ENCODE measurements around the gene TMEM52. TPM values are rescaled to one million over a fixed set of nuclear protein-coding genes. Genes with fewer than 3 reads are reported as not detected.

The TMEM52 gene
- total and polyA plus RNA-seq, 2 of the 13 experiments (the other 11 are each of a cell fraction or from before 2014, with no cell fraction given), result 13.2 to 18.7 TPM

DNA sequence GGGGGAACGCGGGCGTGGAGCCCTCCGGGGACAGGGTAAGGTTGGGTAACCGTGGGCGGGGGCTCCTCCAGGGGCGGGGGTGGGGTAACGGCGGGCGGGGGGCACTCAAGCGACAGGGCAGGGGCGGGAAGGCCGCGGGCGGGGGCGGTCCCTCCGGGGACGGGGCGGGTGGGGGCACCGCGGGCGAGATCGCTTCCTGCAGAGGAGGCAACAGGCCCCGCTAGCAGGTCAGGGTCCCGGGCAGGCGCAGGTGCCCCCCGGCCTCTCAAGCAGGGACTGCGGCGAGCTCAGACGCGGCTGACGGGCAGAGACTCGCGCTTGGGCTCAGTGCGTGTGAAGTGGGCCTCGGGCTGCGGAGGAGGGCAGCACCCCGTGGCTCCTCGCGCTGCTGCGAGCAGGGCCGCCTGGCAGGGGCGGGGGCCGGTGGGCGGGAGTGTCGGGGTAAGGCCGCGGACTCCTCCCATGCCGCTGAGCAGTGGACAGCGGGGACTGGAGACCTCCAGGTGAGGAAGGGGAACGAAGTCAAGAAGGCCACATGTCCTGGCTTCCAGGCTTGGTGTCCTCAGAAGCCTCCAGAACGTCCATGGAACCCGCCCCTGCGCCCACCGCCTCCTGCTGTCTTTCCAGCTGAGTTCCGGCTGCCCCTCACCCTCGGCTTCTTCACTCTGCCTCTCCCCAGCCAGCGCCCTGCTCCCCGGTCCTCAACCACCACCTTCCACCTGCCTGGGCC, 27.6 kb downstream of the TMEM52 start (continued):
- TF ChIP-seq, protein P1, sequence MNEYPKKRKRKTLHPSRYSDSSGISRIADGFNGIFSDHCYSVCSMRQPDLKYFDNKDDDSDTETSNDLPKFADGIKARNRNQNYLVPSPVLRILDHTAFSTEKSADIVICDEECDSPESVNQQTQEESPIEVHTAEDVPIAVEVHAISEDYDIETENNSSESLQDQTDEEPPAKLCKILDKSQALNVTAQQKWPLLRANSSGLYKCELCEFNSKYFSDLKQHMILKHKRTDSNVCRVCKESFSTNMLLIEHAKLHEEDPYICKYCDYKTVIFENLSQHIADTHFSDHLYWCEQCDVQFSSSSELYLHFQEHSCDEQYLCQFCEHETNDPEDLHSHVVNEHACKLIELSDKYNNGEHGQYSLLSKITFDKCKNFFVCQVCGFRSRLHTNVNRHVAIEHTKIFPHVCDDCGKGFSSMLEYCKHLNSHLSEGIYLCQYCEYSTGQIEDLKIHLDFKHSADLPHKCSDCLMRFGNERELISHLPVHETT (CRISPR knock-in tag; conservative IDR thresholded peaks at IDR 0.05), result 0 out of 2 replicates have a peak, but pooled peaks have one; percentile 24
- TF ChIP-seq ZSCAN31 (CRISPR knock-in tag; IDR thresholded peaks at IDR 0.05; ENCODE audit: low read depth) (peak; percentile 15; the same call in 1 of the 2 replicates), REPIN1 (CRISPR knock-in tag; IDR thresholded peaks at IDR 0.05; ENCODE audit: borderline replicate concordance, low read depth) (0 out of 2 replicates have a peak, but pooled peaks have one; percentile 18), ERF (CRISPR knock-in tag; IDR thresholded peaks at IDR 0.05) (peak; percentile 45; the same call in 1 of the 2 replicates), ARNT2 (CRISPR knock-in tag; IDR thresholded peaks at IDR 0.05; ENCODE audit: low read depth) (peak; percentile 24; the same call in 1 of the 2 replicates), GLI4 (CRISPR knock-in tag; IDR thresholded peaks at IDR 0.05; ENCODE audit: borderline replicate concordance) (no peak)
- TF ChIP-seq, protein P2, sequence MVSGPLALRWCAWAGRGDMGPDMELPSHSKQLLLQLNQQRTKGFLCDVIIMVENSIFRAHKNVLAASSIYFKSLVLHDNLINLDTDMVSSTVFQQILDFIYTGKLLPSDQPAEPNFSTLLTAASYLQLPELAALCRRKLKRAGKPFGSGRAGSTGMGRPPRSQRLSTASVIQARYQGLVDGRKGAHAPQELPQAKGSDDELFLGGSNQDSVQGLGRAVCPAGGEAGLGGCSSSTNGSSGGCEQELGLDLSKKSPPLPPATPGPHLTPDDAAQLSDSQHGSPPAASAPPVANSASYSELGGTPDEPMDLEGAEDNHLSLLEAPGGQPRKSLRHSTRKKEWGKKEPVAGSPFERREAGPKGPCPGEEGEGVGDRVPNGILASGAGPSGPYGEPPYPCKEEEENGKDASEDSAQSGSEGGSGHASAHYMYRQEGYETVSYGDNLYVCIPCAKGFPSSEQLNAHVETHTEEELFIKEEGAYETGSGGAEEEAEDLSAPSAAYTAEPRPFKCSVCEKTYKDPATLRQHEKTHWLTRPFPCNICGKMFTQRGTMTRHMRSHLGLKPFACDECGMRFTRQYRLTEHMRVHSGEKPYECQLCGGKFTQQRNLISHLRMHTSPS (CRISPR knock-in tag; IDR thresholded peaks at IDR 0.05; ENCODE audit: low read depth), result 0 out of 2 replicates have a peak, but pooled peaks have one; percentile 27
- TF ChIP-seq, protein P3, sequence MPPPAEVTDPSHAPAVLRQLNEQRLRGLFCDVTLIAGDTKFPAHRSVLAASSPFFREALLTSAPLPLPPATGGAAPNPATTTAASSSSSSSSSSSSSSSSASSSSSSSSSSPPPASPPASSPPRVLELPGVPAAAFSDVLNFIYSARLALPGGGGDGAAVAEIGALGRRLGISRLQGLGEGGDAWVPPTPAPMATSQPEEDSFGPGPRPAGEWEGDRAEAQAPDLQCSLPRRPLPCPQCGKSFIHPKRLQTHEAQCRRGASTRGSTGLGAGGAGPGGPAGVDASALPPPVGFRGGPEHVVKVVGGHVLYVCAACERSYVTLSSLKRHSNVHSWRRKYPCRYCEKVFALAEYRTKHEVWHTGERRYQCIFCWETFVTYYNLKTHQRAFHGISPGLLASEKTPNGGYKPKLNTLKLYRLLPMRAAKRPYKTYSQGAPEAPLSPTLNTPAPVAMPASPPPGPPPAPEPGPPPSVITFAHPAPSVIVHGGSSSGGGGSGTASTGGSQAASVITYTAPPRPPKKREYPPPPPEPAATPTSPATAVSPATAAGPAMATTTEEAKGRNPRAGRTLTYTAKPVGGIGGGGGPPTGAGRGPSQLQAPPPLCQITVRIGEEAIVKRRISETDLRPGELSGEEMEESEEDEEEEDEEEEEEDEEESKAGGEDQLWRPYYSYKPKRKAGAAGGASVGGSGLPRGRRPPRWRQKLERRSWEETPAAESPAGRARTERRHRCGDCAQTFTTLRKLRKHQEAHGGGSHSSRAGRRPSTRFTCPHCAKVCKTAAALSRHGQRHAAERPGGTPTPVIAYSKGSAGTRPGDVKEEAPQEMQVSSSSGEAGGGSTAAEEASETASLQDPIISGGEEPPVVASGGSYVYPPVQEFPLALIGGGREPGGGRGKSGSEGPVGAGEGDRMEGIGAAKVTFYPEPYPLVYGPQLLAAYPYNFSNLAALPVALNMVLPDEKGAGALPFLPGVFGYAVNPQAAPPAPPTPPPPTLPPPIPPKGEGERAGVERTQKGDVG (CRISPR knock-in tag; IDR thresholded peaks at IDR 0.05; ENCODE audit: borderline replicate concordance), result no peak
- TF ChIP-seq, protein P4, sequence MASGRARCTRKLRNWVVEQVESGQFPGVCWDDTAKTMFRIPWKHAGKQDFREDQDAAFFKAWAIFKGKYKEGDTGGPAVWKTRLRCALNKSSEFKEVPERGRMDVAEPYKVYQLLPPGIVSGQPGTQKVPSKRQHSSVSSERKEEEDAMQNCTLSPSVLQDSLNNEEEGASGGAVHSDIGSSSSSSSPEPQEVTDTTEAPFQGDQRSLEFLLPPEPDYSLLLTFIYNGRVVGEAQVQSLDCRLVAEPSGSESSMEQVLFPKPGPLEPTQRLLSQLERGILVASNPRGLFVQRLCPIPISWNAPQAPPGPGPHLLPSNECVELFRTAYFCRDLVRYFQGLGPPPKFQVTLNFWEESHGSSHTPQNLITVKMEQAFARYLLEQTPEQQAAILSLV (CRISPR knock-in tag; IDR thresholded peaks at IDR 0.05; ENCODE audit: borderline replicate concordance), result peak; percentile 47; the same call in 1 of the 2 replicates
- TF ChIP-seq, protein P5, sequence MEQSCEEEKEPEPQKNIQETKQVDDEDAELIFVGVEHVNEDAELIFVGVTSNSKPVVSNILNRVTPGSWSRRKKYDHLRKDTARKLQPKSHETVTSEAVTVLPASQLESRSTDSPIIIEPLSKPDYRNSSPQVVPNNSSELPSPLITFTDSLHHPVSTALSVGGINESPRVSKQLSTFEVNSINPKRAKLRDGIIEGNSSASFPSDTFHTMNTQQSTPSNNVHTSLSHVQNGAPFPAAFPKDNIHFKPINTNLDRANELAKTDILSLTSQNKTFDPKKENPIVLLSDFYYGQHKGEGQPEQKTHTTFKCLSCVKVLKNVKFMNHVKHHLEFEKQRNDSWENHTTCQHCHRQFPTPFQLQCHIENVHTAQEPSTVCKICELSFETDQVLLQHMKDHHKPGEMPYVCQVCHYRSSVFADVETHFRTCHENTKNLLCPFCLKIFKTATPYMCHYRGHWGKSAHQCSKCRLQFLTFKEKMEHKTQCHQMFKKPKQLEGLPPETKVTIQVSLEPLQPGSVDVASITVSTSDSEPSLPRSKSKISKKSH (CRISPR knock-in tag; IDR thresholded peaks at IDR 0.05; ENCODE audit: borderline replicate concordance), result peak; percentile 51
- TF ChIP-seq, protein P6, sequence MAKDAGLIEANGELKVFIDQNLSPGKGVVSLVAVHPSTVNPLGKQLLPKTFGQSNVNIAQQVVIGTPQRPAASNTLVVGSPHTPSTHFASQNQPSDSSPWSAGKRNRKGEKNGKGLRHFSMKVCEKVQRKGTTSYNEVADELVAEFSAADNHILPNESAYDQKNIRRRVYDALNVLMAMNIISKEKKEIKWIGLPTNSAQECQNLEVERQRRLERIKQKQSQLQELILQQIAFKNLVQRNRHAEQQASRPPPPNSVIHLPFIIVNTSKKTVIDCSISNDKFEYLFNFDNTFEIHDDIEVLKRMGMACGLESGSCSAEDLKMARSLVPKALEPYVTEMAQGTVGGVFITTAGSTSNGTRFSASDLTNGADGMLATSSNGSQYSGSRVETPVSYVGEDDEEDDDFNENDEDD (CRISPR knock-in tag; IDR thresholded peaks at IDR 0.05; ENCODE audit: borderline replicate concordance), result peak; percentile 32; the same call in 1 of the 2 replicates
- TF ChIP-seq, protein P7, sequence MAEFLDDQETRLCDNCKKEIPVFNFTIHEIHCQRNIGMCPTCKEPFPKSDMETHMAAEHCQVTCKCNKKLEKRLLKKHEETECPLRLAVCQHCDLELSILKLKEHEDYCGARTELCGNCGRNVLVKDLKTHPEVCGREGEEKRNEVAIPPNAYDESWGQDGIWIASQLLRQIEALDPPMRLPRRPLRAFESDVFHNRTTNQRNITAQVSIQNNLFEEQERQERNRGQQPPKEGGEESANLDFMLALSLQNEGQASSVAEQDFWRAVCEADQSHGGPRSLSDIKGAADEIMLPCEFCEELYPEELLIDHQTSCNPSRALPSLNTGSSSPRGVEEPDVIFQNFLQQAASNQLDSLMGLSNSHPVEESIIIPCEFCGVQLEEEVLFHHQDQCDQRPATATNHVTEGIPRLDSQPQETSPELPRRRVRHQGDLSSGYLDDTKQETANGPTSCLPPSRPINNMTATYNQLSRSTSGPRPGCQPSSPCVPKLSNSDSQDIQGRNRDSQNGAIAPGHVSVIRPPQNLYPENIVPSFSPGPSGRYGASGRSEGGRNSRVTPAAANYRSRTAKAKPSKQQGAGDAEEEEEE (CRISPR knock-in tag; IDR thresholded peaks at IDR 0.05; ENCODE audit: borderline replicate concordance), result no peak
